Measurements from ENCODE around the gene AREG.

DNA sequence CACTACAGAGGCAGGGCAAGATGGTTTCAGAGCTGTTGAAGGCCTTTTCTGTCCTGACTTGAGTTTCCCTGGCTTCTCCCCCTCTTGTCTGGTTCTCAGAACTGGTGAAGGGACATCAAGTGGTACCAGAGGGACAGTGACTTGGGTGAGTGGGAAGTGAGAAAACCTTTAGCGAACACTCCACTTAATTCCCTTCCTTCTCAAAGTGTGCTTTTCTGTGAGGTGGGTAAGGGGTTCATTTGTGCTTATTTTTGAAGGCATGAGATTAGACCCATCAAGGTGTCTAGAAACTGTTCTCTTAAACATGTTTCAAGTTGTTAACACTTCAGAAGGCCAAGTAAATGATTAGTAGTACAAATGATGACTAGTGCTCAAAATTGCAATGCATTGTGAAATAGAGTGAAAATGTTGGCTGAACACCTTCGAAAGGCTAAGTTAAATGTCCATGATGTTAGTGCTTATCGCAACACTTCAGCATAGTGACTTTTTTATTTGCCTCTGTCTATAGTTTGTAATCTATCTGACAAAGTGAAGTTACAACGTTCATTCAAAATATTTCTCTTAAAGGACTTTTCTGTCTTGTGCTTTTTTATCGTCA is 2.8 kb downstream of the AREG start:
- TF ChIP-seq, protein P1, sequence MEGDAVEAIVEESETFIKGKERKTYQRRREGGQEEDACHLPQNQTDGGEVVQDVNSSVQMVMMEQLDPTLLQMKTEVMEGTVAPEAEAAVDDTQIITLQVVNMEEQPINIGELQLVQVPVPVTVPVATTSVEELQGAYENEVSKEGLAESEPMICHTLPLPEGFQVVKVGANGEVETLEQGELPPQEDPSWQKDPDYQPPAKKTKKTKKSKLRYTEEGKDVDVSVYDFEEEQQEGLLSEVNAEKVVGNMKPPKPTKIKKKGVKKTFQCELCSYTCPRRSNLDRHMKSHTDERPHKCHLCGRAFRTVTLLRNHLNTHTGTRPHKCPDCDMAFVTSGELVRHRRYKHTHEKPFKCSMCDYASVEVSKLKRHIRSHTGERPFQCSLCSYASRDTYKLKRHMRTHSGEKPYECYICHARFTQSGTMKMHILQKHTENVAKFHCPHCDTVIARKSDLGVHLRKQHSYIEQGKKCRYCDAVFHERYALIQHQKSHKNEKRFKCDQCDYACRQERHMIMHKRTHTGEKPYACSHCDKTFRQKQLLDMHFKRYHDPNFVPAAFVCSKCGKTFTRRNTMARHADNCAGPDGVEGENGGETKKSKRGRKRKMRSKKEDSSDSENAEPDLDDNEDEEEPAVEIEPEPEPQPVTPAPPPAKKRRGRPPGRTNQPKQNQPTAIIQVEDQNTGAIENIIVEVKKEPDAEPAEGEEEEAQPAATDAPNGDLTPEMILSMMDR (IDR thresholded peaks at IDR 0.05 in 2 of 3, conservative IDR thresholded peaks at IDR 0.05 in 1 of 3; ENCODE audit: insufficient read depth in 2 of 3, low read depth in 1 of 3, low read length in 3 of 3) = no peak
- no peak for TF ChIP-seq DDX20 (tag; IDR thresholded peaks at IDR 0.05; ENCODE audit: low read depth)
- no peak for TF ChIP-seq NELFE (IDR thresholded peaks at IDR 0.05; ENCODE audit: insufficient read depth, insufficient read length)
- no peak for TF ChIP-seq LEF1 (IDR thresholded peaks at IDR 0.05)
- TF ChIP-seq, protein P2, sequence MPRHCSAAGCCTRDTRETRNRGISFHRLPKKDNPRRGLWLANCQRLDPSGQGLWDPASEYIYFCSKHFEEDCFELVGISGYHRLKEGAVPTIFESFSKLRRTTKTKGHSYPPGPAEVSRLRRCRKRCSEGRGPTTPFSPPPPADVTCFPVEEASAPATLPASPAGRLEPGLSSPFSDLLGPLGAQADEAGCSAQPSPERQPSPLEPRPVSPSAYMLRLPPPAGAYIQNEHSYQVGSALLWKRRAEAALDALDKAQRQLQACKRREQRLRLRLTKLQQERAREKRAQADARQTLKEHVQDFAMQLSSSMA (CRISPR knock-in tag; IDR thresholded peaks at IDR 0.05) = no peak
- no peak for TF ChIP-seq ZZZ3 (IDR thresholded peaks at IDR 0.05)
- TF ChIP-seq, protein P3, sequence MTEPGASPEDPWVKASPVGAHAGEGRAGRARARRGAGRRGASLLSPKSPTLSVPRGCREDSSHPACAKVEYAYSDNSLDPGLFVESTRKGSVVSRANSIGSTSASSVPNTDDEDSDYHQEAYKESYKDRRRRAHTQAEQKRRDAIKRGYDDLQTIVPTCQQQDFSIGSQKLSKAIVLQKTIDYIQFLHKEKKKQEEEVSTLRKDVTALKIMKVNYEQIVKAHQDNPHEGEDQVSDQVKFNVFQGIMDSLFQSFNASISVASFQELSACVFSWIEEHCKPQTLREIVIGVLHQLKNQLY (CRISPR knock-in tag; conservative IDR thresholded peaks at IDR 0.05) = no peak
- no peak for TF ChIP-seq SRSF7 (optimal IDR thresholded peaks at IDR 0.05; ENCODE audit: low read depth, low read length)
- TF ChIP-seq POLR2A (conservative IDR thresholded peaks at IDR 0.05) = no peak
- TF ChIP-seq ZNF24 (IDR thresholded peaks at IDR 0.05) = no peak
- no peak for TF ChIP-seq NFE2L1 (tag; IDR thresholded peaks at IDR 0.05; ENCODE audit: borderline replicate concordance, low read depth)
- no peak for TF ChIP-seq RAD21 (CRISPR knock-in tag; conservative IDR thresholded peaks at IDR 0.05 in 1 of 2, IDR thresholded peaks at IDR 0.05 in 1 of 2)

Measured in K562 (cell line).